ENCODE data around the gene GFPT2.

DNA sequence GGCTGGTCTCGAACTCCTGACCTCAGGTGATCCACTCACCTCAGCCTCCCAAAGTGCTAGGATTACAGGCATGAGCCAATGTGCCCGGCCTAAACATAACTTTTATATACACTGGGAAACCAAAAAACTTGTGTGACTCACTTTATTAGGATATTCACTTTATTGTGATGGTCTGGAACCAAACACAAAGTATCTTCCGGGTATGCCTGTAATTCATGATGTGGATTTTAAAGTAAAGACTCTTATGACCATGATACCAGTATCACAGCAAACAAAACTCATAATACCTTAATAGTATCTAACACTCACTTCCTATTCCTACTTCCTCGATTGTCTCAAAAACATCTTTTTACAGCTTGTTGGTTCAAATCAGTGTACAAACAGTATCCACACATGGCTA lies 12.7 kb upstream of the GFPT2 start:
- TF ChIP-seq ZNF274 (IDR thresholded peaks at IDR 0.05; ENCODE audit: low read depth, low read length) (no peak), SUZ12 (IDR thresholded peaks at IDR 0.05; ENCODE audit: extremely low read depth, insufficient read depth, insufficient read length) (no peak)

All from NT2/D1 (cell line).